OCI-LY1 (cell line): Measurements from ENCODE around the gene MSS51.

ENCODE experiments used
- H2AFZ ChIP-seq: fragments of 200-600 bp; sonication (generic), shearing (Covaris generic); 2 replicates; pipeline ENCODE4 v1.6.0; 2014; ENCODE audit warnings: antibody characterized with exemption, mild to moderate bottlenecking, low read length
- H3F3A ChIP-seq: fragments of 200-600 bp; sonication (generic), shearing (Covaris generic); 2 replicates; pipeline ENCODE4 v1.6.0; 2014; ENCODE audit warnings: mild to moderate bottlenecking, antibody characterized with exemption, low read length, moderate library complexity; ENCODE audit not compliant: insufficient read depth
- H3K27ac ChIP-seq: fragments of 200-600 bp; sonication (generic); 2 replicates; pipeline ENCODE4 v1.5.1; 2014; ENCODE audit warnings: low read length, mixed run types, mild to moderate bottlenecking, low read depth; ENCODE audit not compliant: poor library complexity, severe bottlenecking
- H3K27me3 ChIP-seq: fragments of 200-600 bp; sonication (generic); 2 replicates; pipeline ENCODE4 v1.6.0; 2014; ENCODE audit warnings: antibody characterized with exemption, mild to moderate bottlenecking, low read length, moderate library complexity; ENCODE audit not compliant: insufficient read depth
- H3K36me3 ChIP-seq: fragments of 200-600 bp; sonication (generic); 2 replicates; pipeline ENCODE4 v1.6.1; 2014; ENCODE audit warnings: mild to moderate bottlenecking, antibody characterized with exemption, low read length, moderate library complexity, mixed read lengths; ENCODE audit not compliant: insufficient read depth
- H3K4me1 ChIP-seq: fragments of 200-600 bp; sonication (generic); 2 replicates; pipeline ENCODE4 v1.5.1; 2014; ENCODE audit warnings: mild to moderate bottlenecking, low read length, moderate library complexity; ENCODE audit not compliant: insufficient read depth, severe bottlenecking
- H3K4me2 ChIP-seq: fragments of 200-600 bp; sonication (generic), shearing (Covaris generic); 2 replicates; pipeline ENCODE4 v1.6.1; 2014; ENCODE audit warnings: low read length
- H3K4me3 ChIP-seq: fragments of 200-600 bp; sonication (generic); 2 replicates; pipeline ENCODE4 v1.5.1; 2014; ENCODE audit warnings: low read length, low read depth, mild to moderate bottlenecking, mixed read lengths; ENCODE audit not compliant: poor library complexity, severe bottlenecking
- H3K79me2 ChIP-seq: fragments of 200-600 bp; shearing (Covaris generic); 2 replicates; pipeline ENCODE4 v1.6.1; 2016; ENCODE audit warnings: mixed run types, low read length, mixed read lengths; ENCODE audit not compliant: insufficient read depth
- H3K9ac ChIP-seq: fragments of 200-600 bp; sonication (generic), shearing (Covaris generic); 2 replicates; pipeline ENCODE4 v1.6.1; 2014; ENCODE audit warnings: mild to moderate bottlenecking, low read length, mixed read lengths
- H3K9me2 ChIP-seq: fragments of 200-600 bp; sonication (generic), shearing (Covaris generic); 2 replicates; pipeline ENCODE4 v1.6.1; 2014; ENCODE audit warnings: low read depth, mild to moderate bottlenecking, low read length, mixed read lengths
- H3K9me3 ChIP-seq: fragments of 200-600 bp; shearing (Covaris generic); 2 replicates; pipeline ENCODE4 v1.6.1; 2014; ENCODE audit warnings: low read length, mixed read lengths
- H4K20me1 ChIP-seq: fragments of 200-600 bp; sonication (generic), shearing (Covaris generic); 2 replicates; pipeline ENCODE4 v1.6.0; 2016; ENCODE audit warnings: mild to moderate bottlenecking, low read length; ENCODE audit not compliant: insufficient read depth
- CTCF ChIP-seq: fragments of 200-600 bp; sonication (generic), shearing (Covaris generic); IDR thresholded peaks from 2 replicates; pipeline ENCODE4 v1.5.1; 2017; ENCODE audit warnings: mild to moderate bottlenecking, antibody characterized with exemption, low read length, moderate library complexity, mixed read lengths
- EZH2 ChIP-seq: fragments of 200-600 bp; sonication (generic), shearing (Covaris generic); IDR thresholded peaks from 2 replicates; pipeline ENCODE4 v1.8.0; 2017; ENCODE audit warnings: borderline replicate concordance, mixed run types, mild to moderate bottlenecking, antibody characterized with exemption, low read length, moderate library complexity, mixed read lengths

The MSS51 gene

GRCh38 chr10:73413528-73414229, 19.7 kb downstream of the MSS51 start, which contains the start of gene ANXA7:
ANXA7 (minus strand) TSS chr10:73414058; CDS start chr10:73400856, 13,202 bp downstream.
- peak within 1 kb of the TSS; percentile 68 for H3K27ac ChIP-seq
- no peaks in the 10 kb centered on the region for H3K9me2 ChIP-seq
- H3K4me1 ChIP-seq: peaks cover 21% of the 10 kb centered on the region
- peaks cover 7% of the 10 kb centered on the region; the same call in 1 of the 2 replicates for H3K36me3 ChIP-seq
- peak within 1 kb of the TSS; percentile 81 for H2AFZ ChIP-seq
- H3K9ac ChIP-seq: peak within 1 kb of the TSS; percentile 92
- H3K4me2 ChIP-seq: peak within 1 kb of the TSS; percentile 97
- no peaks in the 10 kb centered on the region for H3F3A ChIP-seq
- peaks cover 45% of the 10 kb centered on the region for H3K79me2 ChIP-seq
- no peak; the same call in 1 of the 2 replicates for TF ChIP-seq CTCF
- TF ChIP-seq EZH2: no peak
- no peaks in the 10 kb centered on the region for H3K9me3 ChIP-seq
- no peaks in the 10 kb centered on the region for H4K20me1 ChIP-seq
- peak within 1 kb of the TSS; percentile 94 for H3K4me3 ChIP-seq
- H3K27me3 ChIP-seq: no peaks in the 10 kb centered on the region

- Histone ChIP-seq H3K4me1 (peaks cover 21% of the 10 kb centered on the region), H2AFZ (no peak overlapping the region), H3K4me2 (peak overlapping the region; percentile 97), H3K36me3 (peaks cover 8% of the 10 kb centered on the region; the same call in 1 of the 2 replicates), H3K79me2 (peaks cover 51% of the 10 kb centered on the region), H3K27me3 (no peaks in the 10 kb centered on the region), H3K9me2 (no peaks in the 10 kb centered on the region), H4K20me1 (no peaks in the 10 kb centered on the region), H3K27ac (peak overlapping the region; percentile 68), H3K9ac (peak overlapping the region; percentile 92), H3F3A (no peaks in the 10 kb centered on the region), H3K4me3 (peak overlapping the region; percentile 94), H3K9me3 (no peaks in the 10 kb centered on the region)
- TF ChIP-seq EZH2: no peak
- no peak for TF ChIP-seq CTCF
Measured at GRCh38 chr10:73413108-73413527, 20.2 kb downstream of the MSS51 start.

GRCh38 chr10:73410897-73411296, 22.5 kb downstream of the MSS51 start:
- no peak for TF ChIP-seq EZH2
- TF ChIP-seq CTCF: no peak
- H3K9me3 ChIP-seq: no peaks in the 10 kb centered on the region
- no peak overlapping the region for H3K27ac ChIP-seq
- H3K79me2 ChIP-seq: peaks cover 73% of the 10 kb centered on the region
- no peak overlapping the region for H3K4me3 ChIP-seq
- H3K27me3 ChIP-seq: no peaks in the 10 kb centered on the region
- peaks cover 21% of the 10 kb centered on the region for H3K4me1 ChIP-seq
- no peak overlapping the region for H3K9ac ChIP-seq
- H3F3A ChIP-seq: no peaks in the 10 kb centered on the region
- H3K36me3 ChIP-seq: peaks cover 22% of the 10 kb centered on the region
- H4K20me1 ChIP-seq: no peaks in the 10 kb centered on the region
- H3K4me2 ChIP-seq: no peak overlapping the region
- H3K9me2 ChIP-seq: no peaks in the 10 kb centered on the region
- H2AFZ ChIP-seq: no peak overlapping the region
